AG04450 (cell line): Measurements from ENCODE around the gene MAP2K5. TPM values are rescaled to one million over a fixed set of nuclear protein-coding genes. Genes with fewer than 3 reads are reported as not detected.

Experiments
- CTCF ChIA-PET: fragments of 300-600, 350-600 bp; formaldehyde crosslinking; extraction: SDS; loops from one replicate; lab custom pipeline; 2022; ENCODE audit warnings: antibody characterized with exemption, inconsistent platforms; lab: Charles Lee
- POLR2A ChIA-PET: fragments of 350-600 bp; formaldehyde crosslinking; extraction: SDS; loops from one replicate; lab custom pipeline; 2021; ENCODE audit warnings: antibody characterized with exemption, inconsistent platforms; lab: Yijun Ruan, JAX
- DNase-seq: peaks from one replicate; pipeline ENCODE4 v3.0.0-alpha.2; 2011; ENCODE audit warnings: low read depth, low spot score
- H3K27ac ChIP-seq: one replicate; pipeline ENCODE4 v1.5.1; 2012; ENCODE audit warnings: low read depth, low read length, control low read depth
- H3K27me3 ChIP-seq: one replicate; pipeline ENCODE4 v1.6.0; 2012; ENCODE audit warnings: low read length; ENCODE audit not compliant: control insufficient read depth, insufficient read depth
- H3K4me3 ChIP-seq: 2 replicates; pipeline ENCODE4 v1.5.1; 2011; ENCODE audit warnings: mild to moderate bottlenecking, low read depth, low read length, control low read depth
- H3K9me3 ChIP-seq: 2 replicates; pipeline ENCODE4 v1.5.1; 2012; ENCODE audit warnings: low read length; ENCODE audit not compliant: control insufficient read depth, insufficient read depth
- polyA plus RNA-seq: library from polyadenylated mRNA; depleted of rRNA; stranded (reverse); fragments of >200 nt; gene quantifications from 2 replicates; pipeline ENCODE4 v1.2.3, GENCODE V29; 2011
- TF ChIP-seq, protein P1 (sequence below): IDR thresholded peaks from 2 replicates; pipeline ENCODE4 v1.5.1; 2011; ENCODE audit warnings: low read depth, low read length, control low read depth, inconsistent platforms

The MAP2K5 gene
- polyA plus RNA-seq, 1 experiment, result 5.4 TPM

DNA sequence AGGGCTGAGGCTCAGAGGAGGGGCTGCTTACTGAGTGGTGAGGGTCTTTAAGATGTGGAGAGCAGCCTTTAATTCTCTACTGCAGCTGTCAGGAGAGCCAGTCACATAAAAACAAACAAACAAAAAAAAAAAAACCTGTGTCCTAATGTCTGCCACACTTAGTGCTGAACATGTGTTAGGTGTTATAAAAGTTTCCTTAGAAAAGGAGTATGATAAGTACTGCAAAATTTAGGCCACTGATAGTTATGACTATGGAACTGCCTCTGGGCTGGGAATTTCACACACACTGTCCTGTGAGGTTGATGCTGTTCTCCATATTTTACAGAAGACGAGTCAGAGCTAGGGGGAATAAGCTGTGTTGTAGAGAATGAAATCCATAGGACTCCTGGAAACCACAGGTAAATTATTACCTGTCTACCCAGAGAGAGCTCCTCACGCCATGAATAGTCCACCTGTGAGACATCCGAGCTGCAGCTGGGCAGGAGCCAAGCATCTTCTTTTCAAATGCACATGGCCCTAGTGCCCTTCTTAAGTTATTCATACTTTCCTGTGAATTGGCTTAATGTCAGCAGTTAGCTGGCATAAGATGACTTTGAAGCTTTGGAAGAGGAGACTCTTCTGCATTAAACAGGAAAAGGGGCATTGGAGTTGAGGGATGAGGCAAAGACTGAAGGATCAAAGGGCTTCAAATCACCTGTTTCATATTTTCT, 248.3 kb downstream of the MAP2K5 start:
- peaks cover 3% of the 10 kb centered on the region; the same call in 1 of the 2 replicates for H3K9me3 ChIP-seq
- no peak overlapping the region for H3K4me3 ChIP-seq
- no peaks in the 10 kb centered on the region for H3K27me3 ChIP-seq
- no peak for DNase-seq
- ChIA-PET POLR2A (no interaction called here), CTCF (interaction anchor here (1.0 kb wide), 1 partner anchor 90 kb away, joined by 3 read pairs; no protein-coding TSS in a partner anchor)
- H3K27ac ChIP-seq, result no peak overlapping the region
- TF ChIP-seq, protein P1, sequence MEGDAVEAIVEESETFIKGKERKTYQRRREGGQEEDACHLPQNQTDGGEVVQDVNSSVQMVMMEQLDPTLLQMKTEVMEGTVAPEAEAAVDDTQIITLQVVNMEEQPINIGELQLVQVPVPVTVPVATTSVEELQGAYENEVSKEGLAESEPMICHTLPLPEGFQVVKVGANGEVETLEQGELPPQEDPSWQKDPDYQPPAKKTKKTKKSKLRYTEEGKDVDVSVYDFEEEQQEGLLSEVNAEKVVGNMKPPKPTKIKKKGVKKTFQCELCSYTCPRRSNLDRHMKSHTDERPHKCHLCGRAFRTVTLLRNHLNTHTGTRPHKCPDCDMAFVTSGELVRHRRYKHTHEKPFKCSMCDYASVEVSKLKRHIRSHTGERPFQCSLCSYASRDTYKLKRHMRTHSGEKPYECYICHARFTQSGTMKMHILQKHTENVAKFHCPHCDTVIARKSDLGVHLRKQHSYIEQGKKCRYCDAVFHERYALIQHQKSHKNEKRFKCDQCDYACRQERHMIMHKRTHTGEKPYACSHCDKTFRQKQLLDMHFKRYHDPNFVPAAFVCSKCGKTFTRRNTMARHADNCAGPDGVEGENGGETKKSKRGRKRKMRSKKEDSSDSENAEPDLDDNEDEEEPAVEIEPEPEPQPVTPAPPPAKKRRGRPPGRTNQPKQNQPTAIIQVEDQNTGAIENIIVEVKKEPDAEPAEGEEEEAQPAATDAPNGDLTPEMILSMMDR, result no peak

DNA sequence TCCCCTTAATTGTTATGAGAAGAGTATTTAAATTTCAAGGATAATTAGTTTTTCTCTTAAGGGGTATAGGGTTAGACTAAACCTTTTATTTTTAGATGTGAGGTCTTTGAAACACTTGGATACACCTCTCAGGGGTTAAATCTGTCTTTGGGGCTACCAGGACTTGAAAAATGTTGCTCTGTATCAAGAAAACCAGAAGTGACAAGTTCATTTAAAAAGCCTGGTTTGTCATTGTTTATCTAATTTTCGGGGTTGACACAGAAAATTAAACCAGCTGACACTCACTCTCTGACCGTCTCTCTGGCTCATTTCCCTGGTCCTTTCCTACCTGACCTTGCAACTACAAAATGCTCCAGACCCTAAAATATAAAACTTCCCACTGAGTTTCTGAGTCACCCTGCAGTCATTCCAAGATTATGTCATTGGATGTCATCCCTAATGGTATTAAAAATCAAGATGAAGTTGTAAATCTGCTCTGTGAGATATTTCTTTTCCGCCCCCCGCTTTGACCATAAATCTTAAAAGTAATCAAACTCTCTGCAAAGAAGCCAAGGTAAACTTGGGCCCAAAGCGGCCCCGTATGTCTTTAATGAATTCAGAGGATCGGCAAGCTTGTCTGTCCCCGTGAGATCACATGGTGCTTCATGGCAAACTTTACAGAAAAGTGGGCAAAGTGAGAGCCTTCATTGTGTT, 249.9 kb downstream of the MAP2K5 start:
- CTCF ChIA-PET, result no interaction called here
- TF ChIP-seq, protein P1, result no peak
- Histone ChIP-seq H3K27me3 (no peaks in the 10 kb centered on the region), H3K4me3 (no peak overlapping the region), H3K9me3 (peaks cover 3% of the 10 kb centered on the region; the same call in 1 of the 2 replicates), H3K27ac (no peak overlapping the region)
- DNase-seq, result no peak
- POLR2A ChIA-PET, result no interaction called here

DNA sequence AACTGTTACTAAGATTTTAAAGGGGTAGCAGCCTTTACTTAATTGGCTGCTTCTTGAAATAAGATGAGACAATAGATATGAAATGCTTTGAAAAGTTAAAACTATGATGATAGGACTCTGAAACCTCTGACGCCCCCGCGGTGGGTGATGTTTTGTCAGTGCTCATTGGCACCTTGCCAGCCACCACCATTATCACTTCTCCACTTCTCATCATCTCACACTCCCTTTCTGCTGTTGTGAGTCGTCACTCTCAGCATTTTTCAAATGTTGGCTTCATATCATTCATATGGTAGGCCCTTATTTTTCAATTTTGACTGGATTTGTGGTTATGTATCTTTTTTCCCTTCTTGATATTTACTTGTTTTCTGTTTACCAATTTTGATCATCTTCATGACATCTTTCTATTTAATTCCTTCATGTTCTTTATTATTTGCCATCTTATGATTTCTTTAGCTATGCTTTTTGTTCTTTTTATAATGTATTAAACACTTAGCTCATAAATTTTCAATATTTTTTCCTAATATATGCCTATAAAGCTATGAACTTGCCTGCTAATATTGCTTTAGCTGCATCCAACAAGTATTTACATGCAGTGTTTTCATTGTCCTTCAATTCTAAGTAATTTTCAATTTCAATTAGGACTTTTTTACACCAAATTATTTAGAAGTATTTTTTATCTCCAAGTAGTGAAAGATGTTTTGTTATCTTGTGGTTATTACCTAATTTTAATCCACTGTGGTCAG, 252.5 kb downstream of the MAP2K5 start:
- CTCF ChIA-PET, result no interaction called here
- Histone ChIP-seq H3K9me3 (peaks cover 3% of the 10 kb centered on the region; the same call in 1 of the 2 replicates), H3K27ac (no peak overlapping the region), H3K27me3 (no peaks in the 10 kb centered on the region), H3K4me3 (no peak overlapping the region)
- no peak for DNase-seq
- TF ChIP-seq, protein P1, result no peak
- POLR2A ChIA-PET, result no interaction called here

DNA sequence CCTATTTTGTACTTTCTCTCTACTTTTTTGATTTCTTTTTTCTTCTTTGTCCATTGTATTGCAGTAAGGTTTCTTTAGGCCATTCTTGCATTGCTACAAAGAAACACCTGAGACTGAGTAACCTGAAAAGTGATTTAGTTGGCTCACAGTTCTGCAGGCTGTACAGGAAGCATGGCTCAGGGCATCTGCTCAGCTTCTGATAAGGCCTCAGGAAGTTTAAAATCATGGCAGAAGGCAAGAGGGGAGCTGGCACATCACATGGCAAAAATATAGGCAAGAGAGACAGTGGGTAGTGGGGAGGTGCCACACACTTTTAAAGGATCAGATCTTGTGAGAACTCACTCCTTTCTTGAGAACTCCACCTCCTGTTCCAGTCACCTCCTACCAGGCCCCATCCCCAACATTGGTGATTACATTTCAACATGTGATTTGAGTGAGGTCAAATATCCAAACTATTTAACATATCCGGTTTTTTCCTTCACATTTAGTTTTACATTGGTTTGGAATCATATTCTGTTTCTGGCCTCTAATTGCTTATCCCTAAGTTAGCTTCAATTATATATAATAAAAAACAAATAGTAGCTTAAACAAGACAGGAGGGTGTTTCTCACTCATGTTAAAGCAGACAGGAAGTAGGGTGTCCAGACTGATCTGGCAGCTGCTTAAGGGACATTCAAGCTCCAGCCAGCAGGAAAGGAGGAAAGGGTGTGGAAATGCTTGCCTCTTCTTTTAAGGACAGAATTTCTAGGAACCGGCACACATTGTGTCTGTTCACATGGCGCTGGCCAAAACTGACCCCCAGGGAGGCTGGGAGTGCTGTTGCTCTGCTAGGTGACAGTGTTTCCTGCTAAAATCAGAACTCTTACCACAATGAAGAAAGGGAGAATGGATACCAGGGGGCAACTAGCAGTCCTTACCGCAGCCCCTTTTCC, 254.0 kb downstream of the MAP2K5 start:
- CTCF ChIA-PET, result no interaction called here
- POLR2A ChIA-PET, result no interaction called here
- TF ChIP-seq, protein P1, result no peak
- Histone ChIP-seq H3K27me3 (no peaks in the 10 kb centered on the region), H3K4me3 (no peak overlapping the region), H3K9me3 (peaks cover 3% of the 10 kb centered on the region; the same call in 1 of the 2 replicates), H3K27ac (no peak overlapping the region)
- DNase-seq, result no peak
